H9 (cell line): ENCODE results near the gene LDB1. TPM values are rescaled to one million over a fixed set of nuclear protein-coding genes. Genes with fewer than 3 reads are reported as not detected.

ENCODE experiments used
- DNase-seq: peaks from one replicate; pipeline ENCODE4 v3.0.0-alpha.2; 2017
- H2AFZ ChIP-seq: one replicate; pipeline ENCODE4 v1.6.1; 2013; ENCODE audit warnings: mild to moderate bottlenecking, low read length, control low read depth, moderate library complexity
- H2AK5ac ChIP-seq: 2 replicates; pipeline ENCODE4 v1.6.1; 2013; ENCODE audit warnings: low read length, control low read depth, mixed read lengths; ENCODE audit not compliant: insufficient read length
- H2BK120ac ChIP-seq: one replicate; pipeline ENCODE4 v1.6.1; 2013; ENCODE audit warnings: low read depth, mild to moderate bottlenecking, low read length, control low read depth, inconsistent platforms; ENCODE audit not compliant: poor library complexity, severe bottlenecking
- H2BK12ac ChIP-seq: 2 replicates; pipeline ENCODE4 v1.6.1; 2013; ENCODE audit warnings: low read length, control low read depth, mixed read lengths, low read depth; ENCODE audit not compliant: insufficient read length
- H2BK15ac ChIP-seq: 2 replicates; pipeline ENCODE4 v1.6.1; 2013; ENCODE audit warnings: low read depth, low read length, control low read depth
- H2BK20ac ChIP-seq: one replicate; pipeline ENCODE4 v1.6.1; 2013; ENCODE audit warnings: low read depth, mild to moderate bottlenecking, low read length, control low read depth, inconsistent platforms; ENCODE audit not compliant: poor library complexity, severe bottlenecking
- H2BK5ac ChIP-seq: 2 replicates; pipeline ENCODE4 v1.6.1; 2013; ENCODE audit warnings: low read length, control low read depth, mixed read lengths; ENCODE audit not compliant: insufficient read length
- H3K14ac ChIP-seq: 2 replicates; pipeline ENCODE4 v1.6.1; 2013; ENCODE audit warnings: low read length, control low read depth; ENCODE audit not compliant: insufficient read depth
- H3K18ac ChIP-seq: 2 replicates; pipeline ENCODE4 v1.6.1; 2013; ENCODE audit warnings: low read depth, mild to moderate bottlenecking, mixed read lengths, low read length, control low read depth; ENCODE audit not compliant: insufficient read length
- H3K23ac ChIP-seq: 2 replicates; pipeline ENCODE4 v1.6.1; 2013; ENCODE audit warnings: low read length, control low read depth, mixed read lengths, low read depth; ENCODE audit not compliant: insufficient read length
- H3K23me2 ChIP-seq: 2 replicates; pipeline ENCODE4 v1.6.1; 2013; ENCODE audit warnings: low read depth, mild to moderate bottlenecking, mixed read lengths, low read length, control low read depth; ENCODE audit not compliant: insufficient read length, poor library complexity, severe bottlenecking
- H3K27ac ChIP-seq: 2 replicates; pipeline ENCODE4 v1.5.1; 2013; ENCODE audit warnings: low read length, control low read depth, mixed read lengths, low read depth; ENCODE audit not compliant: insufficient read length
- H3K27me3 ChIP-seq: 2 replicates; pipeline ENCODE4 v1.6.1; 2013; ENCODE audit warnings: low read length, control low read depth, inconsistent platforms; ENCODE audit not compliant: insufficient read depth
- H3K4ac ChIP-seq: 2 replicates; pipeline ENCODE4 v1.6.1; 2013; ENCODE audit warnings: low read depth, mild to moderate bottlenecking, control low read depth, inconsistent platforms, low read length, moderate library complexity
- H3K4me1 ChIP-seq: 2 replicates; pipeline ENCODE4 v1.6.1; 2013; ENCODE audit warnings: low read length, control low read depth, inconsistent platforms; ENCODE audit not compliant: insufficient read depth
- H3K4me2 ChIP-seq: 2 replicates; pipeline ENCODE4 v1.6.1; 2013; ENCODE audit warnings: low read length, control low read depth, mixed read lengths; ENCODE audit not compliant: insufficient read length, insufficient read depth
- H3K56ac ChIP-seq: 2 replicates; pipeline ENCODE4 v1.6.1; 2013; ENCODE audit warnings: low read depth, mild to moderate bottlenecking, mixed read lengths, low read length, control low read depth; ENCODE audit not compliant: insufficient read length
- H3K79me1 ChIP-seq: 2 replicates; pipeline ENCODE4 v1.6.1; 2013; ENCODE audit warnings: low read depth, mild to moderate bottlenecking, moderate library complexity, low read length, control low read depth, inconsistent platforms; ENCODE audit not compliant: insufficient read depth, poor library complexity, severe bottlenecking
- H3K79me2 ChIP-seq: 2 replicates; pipeline ENCODE4 v1.6.1; 2013; ENCODE audit warnings: low read length, control low read depth, inconsistent platforms; ENCODE audit not compliant: insufficient read depth
- H3K9ac ChIP-seq: 2 replicates; pipeline ENCODE4 v1.6.1; 2013; ENCODE audit warnings: low read length, control low read depth, mixed read lengths; ENCODE audit not compliant: insufficient read length; ENCODE audit errors: extremely low read depth
- H3K9me3 ChIP-seq: one replicate; pipeline ENCODE4 v1.6.1; 2013; ENCODE audit warnings: low read depth, low read length, inconsistent platforms; ENCODE audit not compliant: control insufficient read depth
- H3T11ph ChIP-seq: one replicate; pipeline ENCODE4 v1.6.1; 2013; ENCODE audit warnings: mild to moderate bottlenecking, low read length, control low read depth, inconsistent platforms
- H4K20me1 ChIP-seq: one replicate; pipeline ENCODE4 v1.6.1; 2013; ENCODE audit not compliant: control insufficient read depth, insufficient read length, insufficient read depth
- H4K5ac ChIP-seq: 2 replicates; pipeline ENCODE4 v1.6.1; 2013; ENCODE audit warnings: low read depth, mild to moderate bottlenecking, mixed read lengths, low read length, control low read depth; ENCODE audit not compliant: insufficient read length
- H4K8ac ChIP-seq: replicated peaks from 2 replicates; pipeline ENCODE4 v1.6.1; 2013; ENCODE audit warnings: low read length, control low read depth, mixed read lengths, low read depth; ENCODE audit not compliant: insufficient read length
- H4K91ac ChIP-seq: 2 replicates; pipeline ENCODE4 v1.6.1; 2013; ENCODE audit warnings: low read depth, mild to moderate bottlenecking, moderate library complexity, mixed read lengths, low read length, control low read depth; ENCODE audit not compliant: insufficient read length
- H3K27ac Mint-ChIP-seq, 3 experiments: 2 replicates in 2 of 3; 3 replicates in 1 of 3; pipeline ENCODE4 v1.8.0; 2020 to 2021; ENCODE audit warnings: mixed read lengths in 3 of 3, mild to moderate bottlenecking in 1 of 3, moderate library complexity in 1 of 3
- H3K27me3 Mint-ChIP-seq: 2 replicates; pipeline ENCODE4 v1.8.0; 2021; ENCODE audit warnings: low read depth, mild to moderate bottlenecking, moderate library complexity, mixed read lengths
- H3K36me3 Mint-ChIP-seq, 3 experiments: 2 replicates in 2 of 3; 3 replicates in 1 of 3; pipeline ENCODE4 v1.8.0; 2020 to 2021; ENCODE audit warnings: low read depth in 3 of 3, mixed read lengths in 3 of 3; ENCODE audit not compliant: insufficient read depth in 1 of 3
- H3K4me1 Mint-ChIP-seq, 2 experiments: 2 replicates each; pipeline ENCODE4 v1.8.0; 2020; ENCODE audit warnings: mixed read lengths in 2 of 2
- H3K4me3 Mint-ChIP-seq, 2 experiments: 2 replicates in 1 of 2; 3 replicates in 1 of 2; pipeline ENCODE4 v1.8.0; 2020 to 2021; ENCODE audit warnings: mild to moderate bottlenecking in 2 of 2, mixed read lengths in 2 of 2, moderate library complexity in 1 of 2
- H3K9me3 Mint-ChIP-seq, 2 experiments: 2 replicates in 1 of 2; 3 replicates in 1 of 2; pipeline ENCODE4 v1.8.0; 2020; ENCODE audit warnings: mild to moderate bottlenecking in 2 of 2, mixed read lengths in 2 of 2, moderate library complexity in 1 of 2
- WGBS: extraction: QIAGEN DNeasy Blood & Tissue Kit; methylation state at CpG from one replicate; pipeline ENCODE4 v1.1.7; 2013; ENCODE audit warnings: missing lambda C conversion rate, low lambda C conversion rate, mixed read lengths; ENCODE audit not compliant: insufficient read length; ENCODE audit errors: extremely low coverage; 5-methylcytosine and 5-hydroxymethylcytosine counted together
- total RNA-seq: library from RNA; stranded (reverse); gene quantifications from 2 replicates; pipeline ENCODE4 v1.2.1, GENCODE V29; 2021
- TF ChIP-seq, protein P1 (sequence below): fragments of 200-600 bp; sonication (generic); conservative IDR thresholded peaks from 3 replicates; pipeline ENCODE4 v1.8.0; 2021; ENCODE audit warnings: antibody characterized with exemption, mild to moderate bottlenecking

LDB1 gene
- total RNA-seq, 1 experiment from 2014 or later: 80.5 TPM

DNA sequence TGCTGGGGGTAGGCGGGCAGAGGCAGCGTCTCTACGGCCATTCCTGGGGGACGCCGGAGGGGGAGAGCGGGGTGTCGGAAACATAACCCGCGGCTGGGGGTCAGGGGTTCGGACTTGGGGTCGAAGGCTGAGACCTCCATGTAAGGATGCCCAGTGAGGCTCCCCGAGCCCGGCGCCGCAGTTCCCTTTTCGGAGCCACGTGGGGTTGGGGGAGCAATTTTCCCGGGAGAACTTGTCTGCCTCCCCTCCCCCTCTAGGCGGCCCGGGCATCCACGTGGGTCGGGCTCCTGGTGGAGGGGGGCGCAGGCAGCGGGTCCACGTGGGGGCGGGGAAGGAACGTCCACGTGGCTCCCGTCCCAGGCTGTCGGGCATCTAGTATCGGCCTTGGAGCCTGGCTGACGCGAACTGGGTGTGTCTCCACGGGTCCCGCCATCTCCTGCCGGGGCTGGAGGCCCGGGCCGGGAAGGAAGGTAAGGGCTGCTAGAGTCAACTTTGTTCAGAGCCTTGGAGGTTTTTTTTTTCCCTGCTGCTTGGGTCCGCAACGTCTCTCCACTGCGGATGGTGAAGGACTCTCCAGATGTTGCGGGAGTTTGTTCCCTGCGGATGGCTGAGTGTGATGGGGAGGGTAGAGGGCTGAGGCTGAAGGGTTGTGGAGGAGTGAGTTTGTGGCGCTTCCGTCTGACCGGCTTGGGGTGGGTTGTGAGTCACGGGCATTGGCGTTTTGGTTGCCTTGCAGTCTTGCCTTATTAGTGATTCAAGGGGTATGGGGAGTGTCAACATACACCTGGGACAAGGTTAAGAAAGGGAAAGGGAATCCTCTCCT is 13.4 kb upstream of the LDB1 start:
- DNase-seq: no peak
- H4K8ac ChIP-seq: no peak overlapping the region
- peak overlapping the region; percentile 95 to 99 (median 99); a peak in 6 of 7 replicates for H3K27ac Mint-ChIP-seq
- peaks cover 14% of the 10 kb centered on the region for H3K79me1 ChIP-seq
- H3K23me2 ChIP-seq: peaks cover 11% of the 10 kb centered on the region
- TF ChIP-seq, protein P1, sequence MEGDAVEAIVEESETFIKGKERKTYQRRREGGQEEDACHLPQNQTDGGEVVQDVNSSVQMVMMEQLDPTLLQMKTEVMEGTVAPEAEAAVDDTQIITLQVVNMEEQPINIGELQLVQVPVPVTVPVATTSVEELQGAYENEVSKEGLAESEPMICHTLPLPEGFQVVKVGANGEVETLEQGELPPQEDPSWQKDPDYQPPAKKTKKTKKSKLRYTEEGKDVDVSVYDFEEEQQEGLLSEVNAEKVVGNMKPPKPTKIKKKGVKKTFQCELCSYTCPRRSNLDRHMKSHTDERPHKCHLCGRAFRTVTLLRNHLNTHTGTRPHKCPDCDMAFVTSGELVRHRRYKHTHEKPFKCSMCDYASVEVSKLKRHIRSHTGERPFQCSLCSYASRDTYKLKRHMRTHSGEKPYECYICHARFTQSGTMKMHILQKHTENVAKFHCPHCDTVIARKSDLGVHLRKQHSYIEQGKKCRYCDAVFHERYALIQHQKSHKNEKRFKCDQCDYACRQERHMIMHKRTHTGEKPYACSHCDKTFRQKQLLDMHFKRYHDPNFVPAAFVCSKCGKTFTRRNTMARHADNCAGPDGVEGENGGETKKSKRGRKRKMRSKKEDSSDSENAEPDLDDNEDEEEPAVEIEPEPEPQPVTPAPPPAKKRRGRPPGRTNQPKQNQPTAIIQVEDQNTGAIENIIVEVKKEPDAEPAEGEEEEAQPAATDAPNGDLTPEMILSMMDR: no peak
- no peaks in the 10 kb centered on the region; the same call in 1 of the 2 replicates for H3K4me1 ChIP-seq
- H3K4ac ChIP-seq: 0 out of 2 replicates have a peak overlapping the region, but pooled peaks have one; percentile 64
- peak overlapping the region; percentile 91 for H3K9ac ChIP-seq
- no peak overlapping the region for H3K56ac ChIP-seq
- no peaks in the 10 kb centered on the region for H3K27me3 ChIP-seq
- H2BK15ac ChIP-seq: no peak overlapping the region
- H4K91ac ChIP-seq: no peak overlapping the region
- peaks cover 23 to 27% of the 10 kb centered on the region in 2 experiments for H3K4me1 Mint-ChIP-seq
- H3K18ac ChIP-seq: peak overlapping the region; percentile 86
- H2BK20ac ChIP-seq: no peak overlapping the region
- no peak overlapping the region for H4K5ac ChIP-seq
- peaks cover 25 to 38% (median 29%) of the 10 kb centered on the region in 3 experiments for H3K36me3 Mint-ChIP-seq
- H2AK5ac ChIP-seq: no peak overlapping the region
- no CpG with 5 or more reads among the region's 48 CpGs for WGBS
- no peak overlapping the region for H3K27ac ChIP-seq
- H2AFZ ChIP-seq: no peak overlapping the region
- H3K23ac ChIP-seq: no peak overlapping the region
- H3K9me3 Mint-ChIP-seq: no peaks in the 10 kb centered on the region; a peak in 1 of 5 replicates
- H3K79me2 ChIP-seq: peaks cover 48% of the 10 kb centered on the region
- H3T11ph ChIP-seq: no peak overlapping the region
- no peak overlapping the region for H2BK5ac ChIP-seq
- H2BK120ac ChIP-seq: no peak overlapping the region
- no peaks in the 10 kb centered on the region for H4K20me1 ChIP-seq
- H2BK12ac ChIP-seq: no peak overlapping the region
- peaks cover 2% of the 10 kb centered on the region; the same call in 1 of the 2 replicates for H3K27me3 Mint-ChIP-seq
- H3K9me3 ChIP-seq: no peaks in the 10 kb centered on the region
- H3K4me3 Mint-ChIP-seq: peak overlapping the region; percentile 97 to 98
- peak overlapping the region; percentile 100 for H3K4me2 ChIP-seq
- H3K14ac ChIP-seq: peak overlapping the region; percentile 83
